WI38 (cell line): ENCODE data around the gene RIMBP2.

Source experiments
- H3K4me3 ChIP-seq: 2 replicates; pipeline ENCODE4 v1.5.1; 2011; ENCODE audit warnings: low read depth, mild to moderate bottlenecking, control low read depth, low read length
- CTCF ChIP-seq: IDR thresholded peaks from 2 replicates; pipeline ENCODE4 v1.5.1; 2012; ENCODE audit warnings: low read depth, mild to moderate bottlenecking, control low read depth, low read length

Gene RIMBP2

DNA sequence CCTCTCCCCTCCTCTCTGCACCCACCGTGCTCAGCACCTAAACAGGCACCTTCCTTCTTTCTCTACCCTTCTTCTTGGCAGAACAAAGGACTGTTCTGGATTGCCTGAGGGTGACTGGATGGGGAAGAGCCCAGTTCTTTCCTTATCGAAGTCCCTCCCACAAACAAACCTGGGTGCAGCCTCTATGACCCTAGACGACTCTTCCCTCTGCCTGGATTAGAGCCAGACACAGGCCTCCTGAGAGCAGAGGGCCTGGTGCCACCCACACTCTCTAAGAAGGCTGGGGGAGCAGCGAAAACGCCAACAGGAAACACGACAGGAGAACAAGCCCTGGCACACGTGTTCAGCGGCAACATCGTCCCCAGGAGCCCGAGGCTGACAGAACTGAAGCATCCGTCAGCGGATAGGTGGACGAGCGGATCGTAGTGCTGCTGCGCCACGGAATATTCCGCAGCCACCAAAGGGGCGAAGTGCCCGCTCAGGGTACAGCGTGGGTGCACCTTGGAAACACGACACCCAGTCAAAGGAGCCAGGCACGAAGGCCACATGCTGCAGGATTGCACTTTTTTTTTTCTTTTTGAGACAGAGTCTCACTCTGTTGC lies 38.0 kb downstream of the RIMBP2 start:
- no peak for TF ChIP-seq CTCF
- no peak overlapping the region for H3K4me3 ChIP-seq

GRCh38 chr12:130675791-130676190 lies 40.3 kb downstream of the RIMBP2 start:
- no peak for TF ChIP-seq CTCF
- no peak overlapping the region for H3K4me3 ChIP-seq

GRCh38 chr12:130675121-130675520 lies 41.0 kb downstream of the RIMBP2 start:
- no peak for TF ChIP-seq CTCF
- no peak overlapping the region for H3K4me3 ChIP-seq

GRCh38 chr12:130674676-130675075 lies 41.4 kb downstream of the RIMBP2 start:
- TF ChIP-seq CTCF = no peak
- no peak overlapping the region for H3K4me3 ChIP-seq

GRCh38 chr12:130673036-130673705 lies 42.9 kb downstream of the RIMBP2 start:
- no peak for TF ChIP-seq CTCF
- H3K4me3 ChIP-seq = no peak overlapping the region

- TF ChIP-seq CTCF = no peak
- H3K4me3 ChIP-seq = no peak overlapping the region
Measured at GRCh38 chr12:130672089-130672820, 43.8 kb downstream of the RIMBP2 start.

GRCh38 chr12:130671556-130671955 lies 44.5 kb downstream of the RIMBP2 start:
- no peak for TF ChIP-seq CTCF
- H3K4me3 ChIP-seq = no peak overlapping the region
